ENCODE results near the gene TENM3. TPM values are rescaled to one million over a fixed set of nuclear protein-coding genes. Genes with fewer than 3 reads are reported as not detected.

The TENM3 gene
- total RNA-seq, 1 experiment from 2014 or later: 71.0 TPM

- Mint-ChIP-seq H3K9me3 (peaks cover 5% of the 10 kb centered on the region), H3K27me3 (ENCODE audit: low read depth) (peaks cover 5% of the 10 kb centered on the region), H3K4me3 (peak overlapping the region; percentile 21; the same call in 1 of the 2 replicates), H3K27ac (no peak overlapping the region), H3K4me1 (peaks cover 39% of the 10 kb centered on the region), H3K36me3 (peaks cover 8% of the 10 kb centered on the region; the same call in 1 of the 2 replicates)
- ATAC-seq: no peak
- ChIA-PET CTCF (interaction anchor here (0.6 to 1.3 kb wide), 8 partner anchors 10 to 723 kb away, joined by 3 to 6 read pairs (median 3); no protein-coding TSS in a partner anchor), POLR2A (interaction anchor here (0.6 to 0.7 kb wide), 2 partner anchors 834 to 1014 kb away, joined by 3 to 4 read pairs; no protein-coding TSS in a partner anchor)
- TF ChIP-seq ELF4 (CRISPR knock-in tag; IDR thresholded peaks at IDR 0.05; ENCODE audit: low read depth) (no peak), TEAD1 (CRISPR knock-in tag; IDR thresholded peaks at IDR 0.05) (no peak), NFATC4 (CRISPR knock-in tag; IDR thresholded peaks at IDR 0.05) (no peak), GRHL2 (CRISPR knock-in tag; IDR thresholded peaks at IDR 0.05; ENCODE audit: insufficient replicate concordance, severe bottlenecking) (no peak), ZNF317 (CRISPR knock-in tag; IDR thresholded peaks at IDR 0.05; ENCODE audit: borderline replicate concordance, low read depth) (no peak), ATF2 (CRISPR knock-in tag; IDR thresholded peaks at IDR 0.05; ENCODE audit: borderline replicate concordance, low read depth) (no peak), KAT7 (CRISPR knock-in tag; IDR thresholded peaks at IDR 0.05; ENCODE audit: borderline replicate concordance) (no peak), HMGA2 (CRISPR knock-in tag; IDR thresholded peaks at IDR 0.05) (no peak), ZNF138 (CRISPR knock-in tag; conservative IDR thresholded peaks at IDR 0.05) (no peak), TCF7 (CRISPR knock-in tag; IDR thresholded peaks at IDR 0.05; ENCODE audit: low read depth) (no peak), JAZF1 (CRISPR knock-in tag; IDR thresholded peaks at IDR 0.05) (no peak), TP53 (CRISPR knock-in tag; IDR thresholded peaks at IDR 0.05) (no peak), ZNF671 (CRISPR knock-in tag; IDR thresholded peaks at IDR 0.05) (no peak), NFYB (CRISPR knock-in tag; conservative IDR thresholded peaks at IDR 0.05; ENCODE audit: low read depth) (no peak), IRF2 (CRISPR knock-in tag; IDR thresholded peaks at IDR 0.05; ENCODE audit: borderline replicate concordance, low read depth) (no peak), ZNF219 (CRISPR knock-in tag; IDR thresholded peaks at IDR 0.05; ENCODE audit: borderline replicate concordance) (no peak), ZSCAN18 (CRISPR knock-in tag; IDR thresholded peaks at IDR 0.05) (no peak), E2F5 (CRISPR knock-in tag; IDR thresholded peaks at IDR 0.05) (no peak)
- TF ChIP-seq, protein P1, sequence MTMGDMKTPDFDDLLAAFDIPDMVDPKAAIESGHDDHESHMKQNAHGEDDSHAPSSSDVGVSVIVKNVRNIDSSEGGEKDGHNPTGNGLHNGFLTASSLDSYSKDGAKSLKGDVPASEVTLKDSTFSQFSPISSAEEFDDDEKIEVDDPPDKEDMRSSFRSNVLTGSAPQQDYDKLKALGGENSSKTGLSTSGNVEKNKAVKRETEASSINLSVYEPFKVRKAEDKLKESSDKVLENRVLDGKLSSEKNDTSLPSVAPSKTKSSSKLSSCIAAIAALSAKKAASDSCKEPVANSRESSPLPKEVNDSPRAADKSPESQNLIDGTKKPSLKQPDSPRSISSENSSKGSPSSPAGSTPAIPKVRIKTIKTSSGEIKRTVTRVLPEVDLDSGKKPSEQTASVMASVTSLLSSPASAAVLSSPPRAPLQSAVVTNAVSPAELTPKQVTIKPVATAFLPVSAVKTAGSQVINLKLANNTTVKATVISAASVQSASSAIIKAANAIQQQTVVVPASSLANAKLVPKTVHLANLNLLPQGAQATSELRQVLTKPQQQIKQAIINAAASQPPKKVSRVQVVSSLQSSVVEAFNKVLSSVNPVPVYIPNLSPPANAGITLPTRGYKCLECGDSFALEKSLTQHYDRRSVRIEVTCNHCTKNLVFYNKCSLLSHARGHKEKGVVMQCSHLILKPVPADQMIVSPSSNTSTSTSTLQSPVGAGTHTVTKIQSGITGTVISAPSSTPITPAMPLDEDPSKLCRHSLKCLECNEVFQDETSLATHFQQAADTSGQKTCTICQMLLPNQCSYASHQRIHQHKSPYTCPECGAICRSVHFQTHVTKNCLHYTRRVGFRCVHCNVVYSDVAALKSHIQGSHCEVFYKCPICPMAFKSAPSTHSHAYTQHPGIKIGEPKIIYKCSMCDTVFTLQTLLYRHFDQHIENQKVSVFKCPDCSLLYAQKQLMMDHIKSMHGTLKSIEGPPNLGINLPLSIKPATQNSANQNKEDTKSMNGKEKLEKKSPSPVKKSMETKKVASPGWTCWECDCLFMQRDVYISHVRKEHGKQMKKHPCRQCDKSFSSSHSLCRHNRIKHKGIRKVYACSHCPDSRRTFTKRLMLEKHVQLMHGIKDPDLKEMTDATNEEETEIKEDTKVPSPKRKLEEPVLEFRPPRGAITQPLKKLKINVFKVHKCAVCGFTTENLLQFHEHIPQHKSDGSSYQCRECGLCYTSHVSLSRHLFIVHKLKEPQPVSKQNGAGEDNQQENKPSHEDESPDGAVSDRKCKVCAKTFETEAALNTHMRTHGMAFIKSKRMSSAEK (CRISPR knock-in tag; IDR thresholded peaks at IDR 0.05; ENCODE audit: borderline replicate concordance): no peak
- TF ChIP-seq, protein P2, sequence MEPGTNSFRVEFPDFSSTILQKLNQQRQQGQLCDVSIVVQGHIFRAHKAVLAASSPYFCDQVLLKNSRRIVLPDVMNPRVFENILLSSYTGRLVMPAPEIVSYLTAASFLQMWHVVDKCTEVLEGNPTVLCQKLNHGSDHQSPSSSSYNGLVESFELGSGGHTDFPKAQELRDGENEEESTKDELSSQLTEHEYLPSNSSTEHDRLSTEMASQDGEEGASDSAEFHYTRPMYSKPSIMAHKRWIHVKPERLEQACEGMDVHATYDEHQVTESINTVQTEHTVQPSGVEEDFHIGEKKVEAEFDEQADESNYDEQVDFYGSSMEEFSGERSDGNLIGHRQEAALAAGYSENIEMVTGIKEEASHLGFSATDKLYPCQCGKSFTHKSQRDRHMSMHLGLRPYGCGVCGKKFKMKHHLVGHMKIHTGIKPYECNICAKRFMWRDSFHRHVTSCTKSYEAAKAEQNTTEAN (CRISPR knock-in tag; IDR thresholded peaks at IDR 0.05): no peak
- no peak for DNase-seq (ENCODE audit: low spot score)
Measured at GRCh38 chr4:182805321-182805720, 562.1 kb downstream of the TENM3 start.
